ENCODE data around the gene BGN. TPM values are rescaled to one million over a fixed set of nuclear protein-coding genes. Genes with fewer than 3 reads are reported as not detected.
A peak's percentile ranks its signal among the peaks of the same experiment; 100 is the strongest.

Gene BGN
- total RNA-seq, 1 experiment from 2014 or later: not detected

DNA sequence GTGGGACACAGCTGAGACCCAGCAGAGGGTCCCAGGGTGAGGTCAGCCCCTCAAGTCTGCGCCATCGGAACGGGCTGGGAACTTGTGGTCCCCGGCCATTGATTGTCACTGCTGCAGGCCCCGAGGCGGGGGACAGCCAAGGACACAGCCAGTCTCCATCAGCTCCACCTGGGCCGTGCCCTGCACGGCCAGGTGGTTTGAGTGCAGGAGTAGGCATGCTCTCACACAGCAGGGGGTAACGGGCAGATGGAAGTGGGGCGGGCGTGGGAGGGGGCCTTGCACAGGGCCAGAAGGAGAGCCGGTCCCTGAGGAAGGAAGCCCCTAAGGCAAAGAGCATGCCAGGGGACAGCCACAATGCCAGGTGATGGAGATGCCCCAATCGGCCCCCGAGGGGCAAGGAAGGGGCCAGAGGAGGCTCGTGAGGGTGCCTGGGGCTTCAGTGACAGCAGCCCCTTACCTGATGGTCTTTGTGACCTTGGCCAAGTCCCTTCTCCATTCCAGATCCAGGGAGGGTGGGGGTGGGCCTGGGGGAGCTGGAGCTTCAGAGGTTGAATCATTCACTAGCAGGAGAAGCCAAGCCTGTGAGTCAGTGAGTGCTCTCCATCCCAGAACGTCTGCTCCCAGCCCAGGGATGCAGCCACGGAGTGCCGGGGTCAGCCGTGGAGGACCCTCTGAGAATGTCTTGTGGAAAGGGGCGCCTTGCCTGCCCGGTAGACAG is 24.9 kb downstream of the BGN start:
- Histone ChIP-seq H4K20me1 (ENCODE audit: low read length) (no peaks in the 10 kb centered on the region), H3K4me2 (ENCODE audit: low read length) (0 out of 2 replicates have a peak overlapping the region, but pooled peaks have one; percentile 19), H3K4me1 (ENCODE audit: insufficient read depth, low read length) (no peaks in the 10 kb centered on the region), H3F3A (ENCODE audit: low read length, unreplicated experiment) (no peaks in the 10 kb centered on the region), H3K9me3 (ENCODE audit: low read length) (no peaks in the 10 kb centered on the region), H3K79me2 (ENCODE audit: low read length) (no peaks in the 10 kb centered on the region), H3K36me3 (ENCODE audit: low read depth, low read length) (no peaks in the 10 kb centered on the region), H2AFZ (ENCODE audit: low read length) (no peak overlapping the region), H3K9me2 (replicated peaks; ENCODE audit: low read length) (no peaks in the 10 kb centered on the region), H3K27ac (ENCODE audit: low read length) (no peak overlapping the region), H3K9ac (ENCODE audit: low read length) (no peak overlapping the region), H3K27me3 (ENCODE audit: low read length) (peaks cover 9% of the 10 kb centered on the region; the same call in 1 of the 2 replicates), H3K4me3 (ENCODE audit: low read length) (no peak overlapping the region)
- POLR2A ChIA-PET (ENCODE audit: unreplicated experiment): no interaction called here
- CTCF ChIA-PET: interaction anchor here (0.6 kb wide), 1 partner anchor 35 kb away, joined by 4 read pairs; no protein-coding TSS in a partner anchor
- TF ChIP-seq, protein P1, sequence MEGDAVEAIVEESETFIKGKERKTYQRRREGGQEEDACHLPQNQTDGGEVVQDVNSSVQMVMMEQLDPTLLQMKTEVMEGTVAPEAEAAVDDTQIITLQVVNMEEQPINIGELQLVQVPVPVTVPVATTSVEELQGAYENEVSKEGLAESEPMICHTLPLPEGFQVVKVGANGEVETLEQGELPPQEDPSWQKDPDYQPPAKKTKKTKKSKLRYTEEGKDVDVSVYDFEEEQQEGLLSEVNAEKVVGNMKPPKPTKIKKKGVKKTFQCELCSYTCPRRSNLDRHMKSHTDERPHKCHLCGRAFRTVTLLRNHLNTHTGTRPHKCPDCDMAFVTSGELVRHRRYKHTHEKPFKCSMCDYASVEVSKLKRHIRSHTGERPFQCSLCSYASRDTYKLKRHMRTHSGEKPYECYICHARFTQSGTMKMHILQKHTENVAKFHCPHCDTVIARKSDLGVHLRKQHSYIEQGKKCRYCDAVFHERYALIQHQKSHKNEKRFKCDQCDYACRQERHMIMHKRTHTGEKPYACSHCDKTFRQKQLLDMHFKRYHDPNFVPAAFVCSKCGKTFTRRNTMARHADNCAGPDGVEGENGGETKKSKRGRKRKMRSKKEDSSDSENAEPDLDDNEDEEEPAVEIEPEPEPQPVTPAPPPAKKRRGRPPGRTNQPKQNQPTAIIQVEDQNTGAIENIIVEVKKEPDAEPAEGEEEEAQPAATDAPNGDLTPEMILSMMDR (conservative IDR thresholded peaks at IDR 0.05; ENCODE audit: low read depth, low read length): no peak
- TF ChIP-seq EZH2 (IDR thresholded peaks at IDR 0.05; ENCODE audit: low read length, unreplicated experiment) (no peak), EZH2phosphoT487 (IDR thresholded peaks at IDR 0.05; ENCODE audit: borderline replicate concordance, low read length) (no peak)
- ATAC-seq (peak; percentile 33; the same call in 1 of the 2 replicates), DNase-seq (peak; percentile 23)
- intact Hi-C loops (cut with micrococcal nuclease): no loop called here
- BruUV-seq (replicated peaks): no TSS peak

DNA sequence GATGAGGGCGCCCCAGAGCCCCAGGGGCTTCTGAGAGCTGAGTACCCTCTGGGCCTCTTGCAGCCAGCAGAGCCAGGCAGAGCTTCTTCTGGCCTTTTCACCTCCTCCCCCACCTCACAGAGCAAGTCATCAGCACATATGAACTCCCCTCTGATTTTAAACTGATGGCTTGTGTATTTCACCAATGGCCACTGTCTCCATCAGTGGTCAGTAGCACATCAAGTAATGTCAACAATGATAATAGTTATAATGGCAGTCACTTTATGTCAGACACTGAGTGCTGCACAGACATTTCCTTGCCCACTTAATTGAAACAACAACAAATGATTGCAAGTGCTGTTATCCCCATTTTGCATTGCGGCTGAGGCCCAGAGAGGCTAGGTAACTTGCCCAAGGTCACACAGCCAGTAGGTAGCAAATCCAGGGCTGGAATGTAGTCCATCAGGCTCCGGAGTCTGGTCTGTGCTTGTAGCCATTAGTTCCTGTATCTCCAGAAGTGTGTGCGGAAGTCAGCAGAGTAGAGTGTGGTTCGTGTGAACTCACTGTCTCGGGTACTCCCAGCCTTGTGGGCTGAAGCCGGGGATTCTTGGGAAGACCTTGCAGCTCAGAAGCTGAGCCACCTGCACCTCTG is 25.6 kb downstream of the BGN start:
- DNase-seq: no peak
- Histone ChIP-seq H3K27me3 (ENCODE audit: low read length) (peaks cover 9% of the 10 kb centered on the region; the same call in 1 of the 2 replicates), H3F3A (ENCODE audit: low read length, unreplicated experiment) (no peaks in the 10 kb centered on the region), H3K4me1 (ENCODE audit: insufficient read depth, low read length) (no peaks in the 10 kb centered on the region), H3K27ac (ENCODE audit: low read length) (no peak overlapping the region), H3K9me3 (ENCODE audit: low read length) (no peaks in the 10 kb centered on the region), H3K9me2 (replicated peaks; ENCODE audit: low read length) (no peaks in the 10 kb centered on the region), H3K9ac (ENCODE audit: low read length) (no peak overlapping the region), H3K36me3 (ENCODE audit: low read depth, low read length) (no peaks in the 10 kb centered on the region), H2AFZ (ENCODE audit: low read length) (no peak overlapping the region), H3K4me3 (ENCODE audit: low read length) (no peak overlapping the region), H3K79me2 (ENCODE audit: low read length) (no peaks in the 10 kb centered on the region), H3K4me2 (ENCODE audit: low read length) (0 out of 2 replicates have a peak overlapping the region, but pooled peaks have one; percentile 19), H4K20me1 (ENCODE audit: low read length) (no peaks in the 10 kb centered on the region)
- POLR2A ChIA-PET (ENCODE audit: unreplicated experiment): no interaction called here
- intact Hi-C loops (cut with micrococcal nuclease): no loop called here
- no peak for ATAC-seq
- BruUV-seq (replicated peaks): no TSS peak
- TF ChIP-seq EZH2phosphoT487 (IDR thresholded peaks at IDR 0.05; ENCODE audit: borderline replicate concordance, low read length) (no peak), EZH2 (IDR thresholded peaks at IDR 0.05; ENCODE audit: low read length, unreplicated experiment) (no peak)
- TF ChIP-seq, protein P1 (conservative IDR thresholded peaks at IDR 0.05; ENCODE audit: low read depth, low read length): no peak
- CTCF ChIA-PET: interaction anchor here (0.6 kb wide), 1 partner anchor 34 kb away, joined by 4 read pairs; no protein-coding TSS in a partner anchor

DNA sequence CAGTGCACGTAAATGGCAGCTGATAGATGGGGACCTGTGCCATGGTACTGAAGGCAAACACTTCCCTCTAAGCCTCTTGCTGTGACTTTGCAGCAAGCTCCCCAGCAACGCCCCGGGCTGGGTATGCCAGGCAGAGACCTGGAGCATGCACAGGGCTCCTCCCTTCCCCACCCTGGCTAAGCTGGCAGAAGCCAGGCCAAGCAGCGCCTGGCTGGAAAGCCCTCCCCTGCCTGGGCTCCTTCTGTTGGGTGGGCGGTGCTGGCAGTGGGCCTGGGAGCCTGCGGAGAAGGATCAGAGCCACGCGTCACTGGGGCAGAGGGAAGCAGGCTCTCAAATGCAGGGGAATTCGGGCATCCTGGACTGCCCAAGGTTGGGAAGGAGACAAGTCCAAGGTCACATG is 26.3 kb downstream of the BGN start:
- no peak for DNase-seq
- Histone ChIP-seq H3K9ac (ENCODE audit: low read length) (no peak overlapping the region), H3K9me3 (ENCODE audit: low read length) (no peaks in the 10 kb centered on the region), H3K4me2 (ENCODE audit: low read length) (no peak overlapping the region), H3K27ac (ENCODE audit: low read length) (no peak overlapping the region), H3K4me3 (ENCODE audit: low read length) (no peak overlapping the region), H3K9me2 (replicated peaks; ENCODE audit: low read length) (no peaks in the 10 kb centered on the region), H3K36me3 (ENCODE audit: low read depth, low read length) (no peaks in the 10 kb centered on the region), H3K27me3 (ENCODE audit: low read length) (peaks cover 9% of the 10 kb centered on the region; the same call in 1 of the 2 replicates), H2AFZ (ENCODE audit: low read length) (no peak overlapping the region), H3F3A (ENCODE audit: low read length, unreplicated experiment) (no peaks in the 10 kb centered on the region), H3K4me1 (ENCODE audit: insufficient read depth, low read length) (no peaks in the 10 kb centered on the region), H3K79me2 (ENCODE audit: low read length) (no peaks in the 10 kb centered on the region), H4K20me1 (ENCODE audit: low read length) (no peaks in the 10 kb centered on the region)
- POLR2A ChIA-PET (ENCODE audit: unreplicated experiment): no interaction called here
- intact Hi-C loops (cut with micrococcal nuclease): no loop called here
- CTCF ChIA-PET: no interaction called here
- BruUV-seq (replicated peaks): no TSS peak
- no peak for ATAC-seq
- TF ChIP-seq, protein P1 (conservative IDR thresholded peaks at IDR 0.05; ENCODE audit: low read depth, low read length): no peak
- TF ChIP-seq EZH2 (IDR thresholded peaks at IDR 0.05; ENCODE audit: low read length, unreplicated experiment) (no peak), EZH2phosphoT487 (IDR thresholded peaks at IDR 0.05; ENCODE audit: borderline replicate concordance, low read length) (no peak)
